HUES48 (cell line): Measurements from ENCODE around the gene CUTC.
"Not testable (repeated sequence)": the region's sequence is repeated elsewhere in the genome, so short reads cannot be mapped to it uniquely, and the experiment has no call there.

ENCODE experiments used
- H3K27ac ChIP-seq: one replicate; pipeline ENCODE4 v1.7.0; 2013; ENCODE audit warnings: low read depth, low read length, inconsistent platforms
- H3K27me3 ChIP-seq: 2 replicates; pipeline ENCODE4 v1.6.1; 2013; ENCODE audit warnings: mild to moderate bottlenecking, low read length; ENCODE audit not compliant: control insufficient read depth, insufficient read depth
- H3K36me3 ChIP-seq: 2 replicates; pipeline ENCODE4 v1.6.1; 2013; ENCODE audit warnings: low read length; ENCODE audit not compliant: control insufficient read depth, insufficient read depth
- H3K4me1 ChIP-seq: 2 replicates; pipeline ENCODE4 v1.6.1; 2013; ENCODE audit warnings: mild to moderate bottlenecking, low read length; ENCODE audit not compliant: control insufficient read depth, insufficient read depth
- H3K4me3 ChIP-seq: 2 replicates; pipeline ENCODE4 v1.5.1; 2013; ENCODE audit warnings: mild to moderate bottlenecking, low read depth, low read length
- H3K9ac ChIP-seq: 2 replicates; pipeline ENCODE4 v1.6.1; 2013; ENCODE audit warnings: mild to moderate bottlenecking, low read depth, low read length, moderate library complexity
- H3K9me3 ChIP-seq: 2 replicates; pipeline ENCODE4 v1.6.1; 2013; ENCODE audit warnings: low read length; ENCODE audit not compliant: control insufficient read depth, insufficient read depth

CUTC gene

GRCh38 chr10:99743841-99744240 lies 11.8 kb downstream of the CUTC start:
- Histone ChIP-seq H3K9me3 (peaks cover 6% of the 10 kb centered on the region; the same call in 1 of the 2 replicates), H3K36me3 (peaks cover 96% of the 10 kb centered on the region), H3K4me3 (no peak overlapping the region), H3K9ac (no peak overlapping the region), H3K27ac (no peak overlapping the region), H3K4me1 (no peaks in the 10 kb centered on the region), H3K27me3 (no peaks in the 10 kb centered on the region)

- not testable (repeated sequence) for H3K27me3 ChIP-seq, H3K4me3 ChIP-seq, H3K9ac ChIP-seq, H3K9me3 ChIP-seq, H3K4me1 ChIP-seq, H3K27ac ChIP-seq
- H3K36me3 ChIP-seq = peaks cover 96% of the 10 kb centered on the region
Observed at GRCh38 chr10:99746166-99746565, 14.1 kb downstream of the CUTC start.

GRCh38 chr10:99748823-99749451 lies 16.9 kb downstream of the CUTC start:
- no peak overlapping the region for H3K4me3 ChIP-seq
- H3K9ac ChIP-seq = no peak overlapping the region
- H3K27ac ChIP-seq = no peak overlapping the region
- no peaks in the 10 kb centered on the region for H3K4me1 ChIP-seq
- H3K9me3 ChIP-seq = no peaks in the 10 kb centered on the region
- no peaks in the 10 kb centered on the region for H3K27me3 ChIP-seq
- H3K36me3 ChIP-seq = peaks cover 95% of the 10 kb centered on the region

GRCh38 chr10:99750641-99751040 lies 18.6 kb downstream of the CUTC start:
- Histone ChIP-seq H3K9ac (no peak overlapping the region), H3K27ac (no peak overlapping the region), H3K4me1 (no peaks in the 10 kb centered on the region), H3K27me3 (no peaks in the 10 kb centered on the region), H3K9me3 (no peaks in the 10 kb centered on the region), H3K4me3 (no peak overlapping the region), H3K36me3 (peaks cover 98% of the 10 kb centered on the region)

GRCh38 chr10:99754670-99755069 lies 22.6 kb downstream of the CUTC start:
- Histone ChIP-seq H3K27ac (no peak overlapping the region), H3K36me3 (peaks cover 96% of the 10 kb centered on the region), H3K9me3 (no peaks in the 10 kb centered on the region), H3K9ac (no peak overlapping the region), H3K4me3 (no peak overlapping the region), H3K4me1 (no peaks in the 10 kb centered on the region), H3K27me3 (no peaks in the 10 kb centered on the region)

GRCh38 chr10:99756159-99756558 lies 24.1 kb downstream of the CUTC start:
- no peak overlapping the region for H3K9ac ChIP-seq
- H3K36me3 ChIP-seq = peaks cover 87% of the 10 kb centered on the region
- H3K27ac ChIP-seq = no peak overlapping the region
- no peaks in the 10 kb centered on the region for H3K4me1 ChIP-seq
- H3K27me3 ChIP-seq = no peaks in the 10 kb centered on the region
- no peaks in the 10 kb centered on the region for H3K9me3 ChIP-seq
- H3K4me3 ChIP-seq = no peak overlapping the region

- H3K4me1 ChIP-seq = no peaks in the 10 kb centered on the region
- H3K4me3 ChIP-seq = no peak overlapping the region
- H3K36me3 ChIP-seq = peaks cover 67% of the 10 kb centered on the region
- H3K9me3 ChIP-seq = no peaks in the 10 kb centered on the region
- H3K27me3 ChIP-seq = no peaks in the 10 kb centered on the region
- no peak overlapping the region for H3K9ac ChIP-seq
- H3K27ac ChIP-seq = no peak overlapping the region
Observed at GRCh38 chr10:99758211-99758891, 26.3 kb downstream of the CUTC start.

GRCh38 chr10:99760321-99760720 lies 28.3 kb downstream of the CUTC start:
- no peaks in the 10 kb centered on the region for H3K27me3 ChIP-seq
- no peaks in the 10 kb centered on the region for H3K9me3 ChIP-seq
- no peak overlapping the region for H3K27ac ChIP-seq
- H3K4me3 ChIP-seq = no peak overlapping the region
- peaks cover 47% of the 10 kb centered on the region for H3K36me3 ChIP-seq
- H3K4me1 ChIP-seq = no peaks in the 10 kb centered on the region
- H3K9ac ChIP-seq = no peak overlapping the region

GRCh38 chr10:99761365-99761764 lies 29.3 kb downstream of the CUTC start:
- Histone ChIP-seq H3K9ac (no peak overlapping the region), H3K36me3 (peaks cover 37% of the 10 kb centered on the region), H3K4me3 (no peak overlapping the region), H3K4me1 (no peaks in the 10 kb centered on the region), H3K9me3 (no peaks in the 10 kb centered on the region), H3K27ac (no peak overlapping the region), H3K27me3 (no peaks in the 10 kb centered on the region)

GRCh38 chr10:99765672-99766301 lies 33.8 kb downstream of the CUTC start:
- H3K27ac ChIP-seq = no peak overlapping the region
- H3K27me3 ChIP-seq = no peaks in the 10 kb centered on the region
- H3K4me3 ChIP-seq = no peak overlapping the region
- no peak overlapping the region for H3K9ac ChIP-seq
- H3K36me3 ChIP-seq = no peaks in the 10 kb centered on the region
- H3K4me1 ChIP-seq = no peaks in the 10 kb centered on the region
- no peaks in the 10 kb centered on the region for H3K9me3 ChIP-seq

GRCh38 chr10:99766302-99766681 lies 34.3 kb downstream of the CUTC start:
- Histone ChIP-seq H3K9me3 (no peaks in the 10 kb centered on the region), H3K9ac (no peak overlapping the region), H3K4me3 (no peak overlapping the region), H3K36me3 (no peaks in the 10 kb centered on the region), H3K4me1 (no peaks in the 10 kb centered on the region), H3K27ac (no peak overlapping the region), H3K27me3 (no peaks in the 10 kb centered on the region)
